Smooth muscle cell (in vitro differentiated cells): ENCODE data around the gene PLPP7. TPM values are rescaled to one million over a fixed set of nuclear protein-coding genes. Genes with fewer than 3 reads are reported as not detected.
"Not testable (repeated sequence)": the region's sequence is repeated elsewhere in the genome, so short reads cannot be mapped to it uniquely, and the experiment has no call there.

Source experiments
- DNase-seq: peaks from one replicate; lab custom pipeline; 2025; ENCODE audit not compliant: unreplicated experiment; lab: John Stamatoyannopoulos, UW
- H2AFZ ChIP-seq: fragments of 200-600 bp; sonication (generic); 2 replicates; pipeline ENCODE4 v1.6.0; 2016; ENCODE audit warnings: antibody characterized with exemption, low read depth, mild to moderate bottlenecking
- H3F3A ChIP-seq: fragments of 200-600 bp; sonication (generic); 2 replicates; pipeline ENCODE4 v1.6.0; 2017; ENCODE audit warnings: antibody characterized with exemption, low read depth
- H3K27ac ChIP-seq: fragments of 200-600 bp; sonication (generic); 2 replicates; pipeline ENCODE4 v1.5.1; 2016; ENCODE audit warnings: low read depth, mild to moderate bottlenecking
- H3K27me3 ChIP-seq: fragments of 200-600 bp; sonication (generic); 2 replicates; pipeline ENCODE4 v1.6.1; 2016; ENCODE audit warnings: low read depth, mild to moderate bottlenecking
- H3K36me3 ChIP-seq: fragments of 200-600 bp; sonication (generic); 2 replicates; pipeline ENCODE4 v1.5.1; 2016; ENCODE audit warnings: low read depth
- H3K4me1 ChIP-seq: fragments of 200-600 bp; sonication (generic); 2 replicates; pipeline ENCODE4 v1.5.1; 2016; ENCODE audit warnings: low read depth
- H3K4me2 ChIP-seq: fragments of 200-600 bp; sonication (generic); 2 replicates; pipeline ENCODE4 v1.6.0; 2016; ENCODE audit warnings: mild to moderate bottlenecking
- H3K4me3 ChIP-seq: fragments of 200-600 bp; sonication (generic); 2 replicates; pipeline ENCODE4 v1.5.1; 2016; ENCODE audit warnings: mild to moderate bottlenecking
- H3K79me2 ChIP-seq: fragments of 200-600 bp; sonication (generic); 2 replicates; pipeline ENCODE4 v1.6.0; 2016; ENCODE audit warnings: low read depth, mild to moderate bottlenecking
- H3K9ac ChIP-seq: fragments of 200-600 bp; sonication (generic); 2 replicates; pipeline ENCODE4 v1.6.0; 2016; ENCODE audit warnings: low read depth
- H3K9me3 ChIP-seq: fragments of 200-600 bp; sonication (generic); replicated peaks from 2 replicates; pipeline ENCODE4 v1.5.1; 2016; ENCODE audit warnings: low read depth
- H4K20me1 ChIP-seq: fragments of 200-600 bp; sonication (generic); 2 replicates; pipeline ENCODE4 v1.6.0; 2016; ENCODE audit warnings: low read depth
- WGBS: methylation state at CpG from one replicate; pipeline ENCODE4 v1.1.7; 2016; ENCODE audit warnings: low lambda C conversion rate; 5-methylcytosine and 5-hydroxymethylcytosine counted together
- polyA plus RNA-seq: library from polyadenylated mRNA; unstranded; fragments of >200 nt; fragmentation: Nextera tagmentation; extraction: Ambion mirVana; gene quantifications from 2 replicates; pipeline ENCODE4 v1.2.1, GENCODE V29; 2016
- total RNA-seq: library from RNA; depleted of rRNA; stranded (reverse); fragments of >200 nt; gene quantifications from 2 replicates; pipeline ENCODE4 v1.2.3, GENCODE V29; 2014
- TF ChIP-seq, protein P1 (sequence below): fragments of 200-600 bp; sonication (generic); IDR thresholded peaks from 2 replicates; pipeline ENCODE4 v1.5.1; 2017; ENCODE audit warnings: borderline replicate concordance, mild to moderate bottlenecking, antibody characterized with exemption; ENCODE audit not compliant: insufficient read depth, poor library complexity, severe bottlenecking

The PLPP7 gene
- total and polyA plus RNA-seq, 2 experiments from 2014 or later = 3.3 to 4.2 TPM

DNA sequence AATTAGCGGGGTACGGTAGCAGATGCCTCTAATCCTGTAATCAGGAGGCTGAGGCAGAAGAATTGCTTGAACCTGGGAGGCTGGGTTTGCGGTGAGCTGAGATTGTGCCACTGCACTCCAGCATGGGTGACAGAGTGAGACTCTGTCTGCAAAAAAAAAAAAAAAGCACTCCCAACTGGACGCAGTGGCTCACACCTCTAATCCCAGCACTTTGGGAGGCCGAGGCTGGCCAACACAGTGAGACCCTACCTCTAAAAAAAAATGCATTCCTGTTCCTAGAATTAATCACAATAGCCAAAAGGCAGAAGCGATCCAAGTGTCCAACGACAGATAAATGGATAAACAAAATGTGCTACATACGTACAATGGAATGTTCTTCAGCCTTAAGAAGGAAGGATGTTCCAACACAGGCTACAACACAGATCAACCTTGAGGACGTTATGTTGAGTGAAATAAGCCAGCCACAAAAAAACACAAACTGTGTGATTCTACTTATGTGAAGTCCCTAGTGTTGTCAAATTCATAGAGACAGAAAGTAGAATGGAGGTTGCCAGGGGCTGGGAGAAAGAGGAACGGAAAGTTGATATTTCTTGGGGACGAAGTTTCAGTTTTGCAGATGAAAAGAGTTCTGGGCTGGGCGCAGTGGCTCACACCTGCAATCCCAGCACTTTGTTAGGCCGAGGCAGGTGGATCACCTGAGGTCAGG lies 27.0 kb upstream of the PLPP7 start:
- no peak for DNase-seq
- H3K4me3 ChIP-seq = no peak overlapping the region
- H3K4me2 ChIP-seq = no peak overlapping the region
- WGBS = 91% methylated on average over 13 of the region's 13 CpGs
- no peak overlapping the region for H3K9ac ChIP-seq
- no peaks in the 10 kb centered on the region for H3K4me1 ChIP-seq
- peaks cover 2% of the 10 kb centered on the region for H4K20me1 ChIP-seq
- H2AFZ ChIP-seq = no peak overlapping the region
- no peaks in the 10 kb centered on the region for H3K79me2 ChIP-seq
- H3K36me3 ChIP-seq = no peaks in the 10 kb centered on the region
- TF ChIP-seq, protein P1, sequence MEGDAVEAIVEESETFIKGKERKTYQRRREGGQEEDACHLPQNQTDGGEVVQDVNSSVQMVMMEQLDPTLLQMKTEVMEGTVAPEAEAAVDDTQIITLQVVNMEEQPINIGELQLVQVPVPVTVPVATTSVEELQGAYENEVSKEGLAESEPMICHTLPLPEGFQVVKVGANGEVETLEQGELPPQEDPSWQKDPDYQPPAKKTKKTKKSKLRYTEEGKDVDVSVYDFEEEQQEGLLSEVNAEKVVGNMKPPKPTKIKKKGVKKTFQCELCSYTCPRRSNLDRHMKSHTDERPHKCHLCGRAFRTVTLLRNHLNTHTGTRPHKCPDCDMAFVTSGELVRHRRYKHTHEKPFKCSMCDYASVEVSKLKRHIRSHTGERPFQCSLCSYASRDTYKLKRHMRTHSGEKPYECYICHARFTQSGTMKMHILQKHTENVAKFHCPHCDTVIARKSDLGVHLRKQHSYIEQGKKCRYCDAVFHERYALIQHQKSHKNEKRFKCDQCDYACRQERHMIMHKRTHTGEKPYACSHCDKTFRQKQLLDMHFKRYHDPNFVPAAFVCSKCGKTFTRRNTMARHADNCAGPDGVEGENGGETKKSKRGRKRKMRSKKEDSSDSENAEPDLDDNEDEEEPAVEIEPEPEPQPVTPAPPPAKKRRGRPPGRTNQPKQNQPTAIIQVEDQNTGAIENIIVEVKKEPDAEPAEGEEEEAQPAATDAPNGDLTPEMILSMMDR = no peak
- no peaks in the 10 kb centered on the region for H3K27me3 ChIP-seq
- H3F3A ChIP-seq = no peaks in the 10 kb centered on the region
- no peak overlapping the region for H3K27ac ChIP-seq
- H3K9me3 ChIP-seq = no peaks in the 10 kb centered on the region

DNA sequence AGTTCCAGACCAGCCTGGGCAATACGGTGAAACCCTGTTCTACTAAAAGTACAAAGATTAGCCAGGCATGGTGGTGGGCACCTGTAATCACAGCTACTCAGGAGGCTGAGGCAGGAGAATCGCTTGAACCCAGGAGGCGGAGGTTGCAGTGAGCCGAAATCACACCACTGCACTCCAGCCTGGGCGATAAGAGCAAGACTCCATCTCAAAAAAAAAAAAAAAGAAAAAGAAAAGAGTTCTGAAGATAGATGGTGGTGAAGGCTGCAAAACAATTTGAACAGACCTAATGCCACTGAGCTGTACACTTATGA lies 26.5 kb upstream of the PLPP7 start:
- not testable (repeated sequence) for H3K4me1 ChIP-seq, H3K27ac ChIP-seq, H3K36me3 ChIP-seq, H3F3A ChIP-seq, H3K9me3 ChIP-seq, H3K4me3 ChIP-seq, DNase-seq, H4K20me1 ChIP-seq, H3K79me2 ChIP-seq, H2AFZ ChIP-seq, H3K4me2 ChIP-seq, H3K27me3 ChIP-seq, H3K9ac ChIP-seq
- 96% methylated on average over 5 of the region's 5 CpGs for WGBS

DNA sequence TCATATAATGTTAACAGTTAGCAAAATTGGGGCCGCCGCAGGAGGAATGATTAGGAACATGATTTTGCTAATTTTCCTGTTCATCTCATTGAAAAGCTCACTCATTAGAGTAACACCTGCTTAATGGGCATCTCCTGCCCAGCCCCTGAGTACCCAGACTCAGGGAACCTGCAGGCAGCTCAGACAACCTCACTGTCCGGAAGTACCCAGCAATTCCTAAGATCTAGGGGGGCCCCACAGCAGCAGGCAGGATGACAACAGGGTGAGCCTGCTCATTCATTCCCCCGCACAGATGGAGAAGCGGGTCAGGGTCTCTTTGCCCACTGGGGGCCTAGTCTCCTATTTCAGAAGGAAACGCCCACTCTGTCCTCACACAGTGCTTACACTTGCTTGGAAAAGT lies 25.8 kb upstream of the PLPP7 start:
- WGBS = 94% methylated on average over 6 of the region's 6 CpGs
- Histone ChIP-seq H2AFZ (no peak overlapping the region), H3F3A (no peaks in the 10 kb centered on the region), H3K27me3 (no peaks in the 10 kb centered on the region), H3K4me3 (no peak overlapping the region), H3K4me1 (no peaks in the 10 kb centered on the region), H3K9me3 (no peaks in the 10 kb centered on the region), H3K9ac (no peak overlapping the region), H4K20me1 (peaks cover 2% of the 10 kb centered on the region), H3K27ac (no peak overlapping the region), H3K4me2 (no peak overlapping the region), H3K79me2 (no peaks in the 10 kb centered on the region), H3K36me3 (no peaks in the 10 kb centered on the region)
- DNase-seq = no peak
- TF ChIP-seq, protein P1 = no peak

DNA sequence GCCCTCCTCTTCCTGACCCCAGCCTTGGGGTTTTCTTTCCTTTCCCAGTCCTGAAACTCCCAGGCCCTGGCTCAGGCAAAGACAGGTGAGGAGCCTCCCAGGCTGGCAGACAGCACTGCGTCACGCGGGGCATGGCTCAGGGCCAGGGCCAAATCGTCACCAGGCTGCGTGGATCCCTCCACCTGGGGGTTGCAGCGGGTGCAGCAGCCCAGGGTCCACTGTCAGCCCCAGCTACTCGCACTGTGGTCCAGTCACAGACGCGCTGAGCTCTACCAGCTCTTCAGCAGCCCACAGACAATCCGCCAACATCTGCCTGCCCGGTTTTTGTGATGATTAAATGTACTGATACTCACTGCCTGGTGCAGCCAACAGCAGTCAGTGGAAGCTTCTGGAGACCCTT lies 25.3 kb upstream of the PLPP7 start:
- DNase-seq = no peak
- Histone ChIP-seq H3K9me3 (no peaks in the 10 kb centered on the region), H3K36me3 (no peaks in the 10 kb centered on the region), H3K4me2 (no peak overlapping the region), H3K79me2 (no peaks in the 10 kb centered on the region), H4K20me1 (peaks cover 5% of the 10 kb centered on the region), H3F3A (no peaks in the 10 kb centered on the region), H2AFZ (no peak overlapping the region), H3K9ac (no peak overlapping the region), H3K4me1 (no peaks in the 10 kb centered on the region), H3K4me3 (no peak overlapping the region), H3K27me3 (no peaks in the 10 kb centered on the region), H3K27ac (no peak overlapping the region)
- 91% methylated on average over 11 of the region's 11 CpGs for WGBS
- TF ChIP-seq, protein P1 = no peak
